ENCODE data around the gene SYT13. TPM values are rescaled to one million over a fixed set of nuclear protein-coding genes. Genes with fewer than 3 reads are reported as not detected.

The SYT13 gene
- total RNA-seq, 4 donors from 2014 or later = not detected

DNA sequence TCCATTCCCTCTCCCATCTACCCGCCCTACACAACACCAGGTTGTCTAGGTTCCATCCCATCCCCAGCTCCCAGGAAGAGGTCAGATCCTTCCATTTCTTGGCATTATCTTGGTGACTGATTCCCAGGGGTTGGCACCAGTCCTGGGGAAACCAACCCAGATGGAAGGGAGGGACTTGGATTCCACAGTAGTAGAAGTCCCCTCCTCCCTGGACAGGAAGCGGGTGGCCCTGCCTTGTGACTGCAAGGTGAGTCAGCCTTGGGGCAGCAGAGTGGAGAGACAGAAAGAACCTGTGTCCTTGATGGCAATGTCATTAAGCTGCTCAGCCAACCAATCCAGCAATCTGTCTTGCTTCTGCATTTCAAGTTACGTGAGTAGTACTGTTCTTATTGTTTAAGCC lies 26.5 kb downstream of the SYT13 start:
- DNase-seq (ENCODE audit: low spot score) = no peak
- TF ChIP-seq, protein P1, sequence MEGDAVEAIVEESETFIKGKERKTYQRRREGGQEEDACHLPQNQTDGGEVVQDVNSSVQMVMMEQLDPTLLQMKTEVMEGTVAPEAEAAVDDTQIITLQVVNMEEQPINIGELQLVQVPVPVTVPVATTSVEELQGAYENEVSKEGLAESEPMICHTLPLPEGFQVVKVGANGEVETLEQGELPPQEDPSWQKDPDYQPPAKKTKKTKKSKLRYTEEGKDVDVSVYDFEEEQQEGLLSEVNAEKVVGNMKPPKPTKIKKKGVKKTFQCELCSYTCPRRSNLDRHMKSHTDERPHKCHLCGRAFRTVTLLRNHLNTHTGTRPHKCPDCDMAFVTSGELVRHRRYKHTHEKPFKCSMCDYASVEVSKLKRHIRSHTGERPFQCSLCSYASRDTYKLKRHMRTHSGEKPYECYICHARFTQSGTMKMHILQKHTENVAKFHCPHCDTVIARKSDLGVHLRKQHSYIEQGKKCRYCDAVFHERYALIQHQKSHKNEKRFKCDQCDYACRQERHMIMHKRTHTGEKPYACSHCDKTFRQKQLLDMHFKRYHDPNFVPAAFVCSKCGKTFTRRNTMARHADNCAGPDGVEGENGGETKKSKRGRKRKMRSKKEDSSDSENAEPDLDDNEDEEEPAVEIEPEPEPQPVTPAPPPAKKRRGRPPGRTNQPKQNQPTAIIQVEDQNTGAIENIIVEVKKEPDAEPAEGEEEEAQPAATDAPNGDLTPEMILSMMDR (IDR thresholded peaks at IDR 0.05) = no peak
- ATAC-seq (ENCODE audit: low FRiP score) = no peak

- TF ChIP-seq, protein P1 (IDR thresholded peaks at IDR 0.05) = no peak
- ATAC-seq (ENCODE audit: low FRiP score) (no peak), DNase-seq (ENCODE audit: low spot score) (no peak)
Observed at GRCh38 chr11:45258982-45259530, 27.1 kb downstream of the SYT13 start.

GRCh38 chr11:45254070-45254469 lies 32.1 kb downstream of the SYT13 start:
- DNase-seq (ENCODE audit: low spot score) = no peak
- TF ChIP-seq, protein P1 (IDR thresholded peaks at IDR 0.05) = no peak
- no peak for ATAC-seq (ENCODE audit: low FRiP score)

DNA sequence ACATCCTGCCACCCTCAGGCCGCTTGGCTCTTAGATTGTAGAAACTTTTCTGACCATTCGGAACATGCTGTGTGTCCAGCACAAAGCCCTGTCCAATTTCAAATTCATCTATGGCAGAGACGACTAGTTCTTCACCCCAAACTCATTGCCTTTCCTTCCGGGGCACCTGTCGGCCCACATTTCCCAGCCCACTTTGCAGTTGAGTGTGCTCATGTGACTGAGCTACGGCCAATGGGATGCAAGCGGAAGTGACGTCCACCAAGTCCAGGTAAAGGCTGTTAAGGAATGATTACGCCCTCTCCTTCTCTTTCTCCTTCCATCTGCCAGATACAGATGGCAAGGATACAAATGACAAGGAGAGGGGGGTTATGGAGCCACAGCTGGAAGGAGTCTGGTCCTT lies 32.5 kb downstream of the SYT13 start:
- TF ChIP-seq, protein P1 (IDR thresholded peaks at IDR 0.05) = no peak
- DNase-seq (ENCODE audit: low spot score) (no peak), ATAC-seq (ENCODE audit: low FRiP score) (no peak)

DNA sequence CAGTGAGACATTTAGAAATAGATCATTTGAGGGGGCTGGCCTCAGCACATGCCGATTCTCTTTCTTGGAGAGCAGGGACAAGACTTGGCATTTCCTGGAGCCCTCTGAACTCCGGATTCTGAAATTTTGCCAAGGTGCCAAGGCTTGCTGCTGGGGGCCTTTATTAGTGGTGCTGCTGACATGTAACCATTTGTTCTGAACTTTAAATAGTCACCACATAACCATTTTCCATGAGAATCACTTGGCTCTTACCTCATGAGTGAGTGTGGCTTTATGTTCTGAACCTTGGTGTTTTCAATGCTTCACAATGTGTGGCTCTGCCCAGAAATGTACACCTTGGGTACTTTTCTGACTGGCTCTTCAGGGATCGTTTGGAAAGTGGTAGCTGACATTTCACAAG lies 33.3 kb downstream of the SYT13 start:
- no peak for DNase-seq (ENCODE audit: low spot score)
- TF ChIP-seq, protein P1 (IDR thresholded peaks at IDR 0.05) = no peak
- no peak for ATAC-seq (ENCODE audit: low FRiP score)

DNA sequence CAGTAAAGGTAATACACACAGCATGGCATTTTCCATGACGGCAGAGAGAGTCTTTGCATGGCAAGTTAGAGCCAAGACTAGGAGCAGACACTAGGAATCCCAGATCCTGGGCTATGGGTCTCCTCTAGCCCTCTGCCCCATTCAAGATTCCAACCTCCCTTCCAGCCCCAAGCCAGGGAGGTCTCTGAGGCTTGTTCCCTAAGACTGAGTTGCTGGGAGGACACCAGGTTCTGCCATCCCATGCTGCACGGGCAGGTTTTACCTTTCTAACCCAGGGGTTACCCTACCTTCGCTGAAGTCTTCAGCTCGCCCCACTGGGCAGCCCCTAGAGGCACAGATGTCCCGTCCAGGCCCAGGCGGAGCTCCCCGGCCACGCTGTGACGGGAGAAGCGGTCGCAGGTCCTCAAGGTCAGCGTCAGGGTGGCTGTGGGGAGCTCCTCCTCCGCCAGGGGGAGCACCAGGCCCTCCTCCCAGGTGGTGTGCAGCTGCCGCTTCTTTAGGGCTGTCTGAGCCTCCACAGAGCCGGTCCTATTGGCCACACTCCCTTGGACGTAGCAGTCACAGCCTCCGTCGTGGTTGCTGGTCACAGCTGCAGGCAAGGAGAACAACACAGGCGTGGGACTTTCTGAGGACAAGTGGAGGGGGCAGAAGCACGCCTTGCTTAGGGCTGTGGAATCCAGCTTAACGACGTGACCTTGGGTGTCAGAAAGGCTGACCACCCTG lies 33.8 kb downstream of the SYT13 start:
- no peak for ATAC-seq (ENCODE audit: low FRiP score)
- TF ChIP-seq, protein P1 (IDR thresholded peaks at IDR 0.05) = no peak
- no peak for DNase-seq (ENCODE audit: low spot score)

Data from omental fat pad (tissue), 4 donors.